DMS114 treated with DMSO at 0.1 percent for 48 hours (cell line): ENCODE measurements around the gene PARL.

Source experiments
- DNase-seq: peaks from one replicate; lab custom pipeline; 2025; ENCODE audit not compliant: unreplicated experiment; lab: John Stamatoyannopoulos, UW

PARL gene

DNA sequence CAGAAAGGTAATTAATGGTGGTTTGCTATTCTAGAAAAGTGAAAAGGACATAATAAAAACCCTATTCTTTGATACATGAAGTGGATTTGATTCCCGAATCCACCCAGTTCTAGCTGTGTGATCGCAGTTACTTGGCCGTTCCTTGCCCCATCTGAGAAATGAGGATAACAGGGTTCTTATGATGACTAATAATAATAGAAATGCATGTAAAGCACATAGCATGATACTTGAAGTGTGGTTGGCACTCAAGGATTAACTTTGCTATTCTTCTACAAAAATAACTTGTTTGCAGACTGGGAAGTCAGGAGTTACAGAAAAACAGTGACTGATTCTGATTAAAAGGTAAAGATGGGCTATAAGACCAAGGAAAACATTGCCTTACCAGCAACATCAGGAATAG is 26.8 kb downstream of the PARL start:
- no peak for DNase-seq

DNA sequence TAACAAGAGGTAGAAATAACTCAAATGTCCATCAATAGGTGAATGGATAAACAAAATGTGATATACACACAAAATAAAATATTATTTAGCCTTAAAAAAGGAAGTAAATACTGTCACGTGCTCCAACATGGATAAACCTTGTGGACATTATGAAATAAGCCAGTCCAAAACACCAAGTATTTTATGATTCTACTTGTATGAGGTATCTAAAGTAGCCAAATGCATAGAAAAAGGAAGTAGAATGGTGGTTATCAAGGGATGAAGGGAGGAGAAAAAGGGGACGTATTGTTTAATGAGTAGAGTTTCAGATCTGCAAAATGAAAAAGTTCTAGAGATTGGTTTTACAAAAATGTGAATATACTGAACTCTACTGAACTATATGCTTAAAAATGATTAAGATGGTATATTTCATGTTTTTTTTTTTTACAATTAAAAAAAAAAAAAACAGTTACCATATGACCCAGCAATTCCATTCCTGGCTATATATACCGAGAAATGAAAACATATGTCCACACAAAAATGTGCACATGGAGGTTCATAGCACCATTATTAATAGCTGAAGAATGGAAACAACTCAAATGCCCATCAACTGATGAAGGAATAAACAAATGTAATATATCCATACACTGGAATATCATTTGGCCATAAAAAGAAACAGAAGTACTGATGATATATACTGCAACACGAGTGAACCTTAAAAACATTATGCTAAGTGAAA is 30.2 kb downstream of the PARL start:
- DNase-seq: no peak

DNA sequence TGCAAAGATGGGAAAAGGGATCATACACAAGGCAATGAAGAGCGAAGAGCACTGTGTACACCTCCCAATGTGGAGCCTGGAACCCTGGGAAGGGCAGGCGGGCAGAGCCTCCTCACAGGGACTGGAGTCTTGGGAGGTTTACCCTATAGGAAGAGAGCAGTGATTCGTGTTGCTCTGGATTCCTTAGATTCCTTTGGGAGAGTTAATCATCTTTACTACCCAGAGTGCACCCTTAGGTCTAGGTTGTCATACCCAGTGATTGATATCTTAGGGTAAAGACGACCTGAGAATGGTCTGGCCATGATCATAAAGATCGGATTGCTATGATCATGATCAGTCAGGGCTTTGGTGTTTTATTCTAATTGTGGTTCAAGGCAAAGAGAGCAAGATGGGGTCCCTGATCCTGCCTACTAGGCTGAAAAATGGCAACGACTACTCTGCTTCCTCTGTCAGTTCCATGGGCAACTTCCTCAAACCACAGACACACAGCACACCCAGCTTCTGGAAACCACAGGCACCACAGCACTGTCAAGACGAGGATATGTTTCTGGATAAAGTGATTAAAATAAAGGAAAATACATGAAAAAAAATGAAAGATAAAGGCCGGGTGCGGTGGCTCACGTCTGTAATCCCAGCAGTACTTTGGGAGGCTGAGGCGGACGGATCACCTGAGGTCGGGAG is 38.9 kb downstream of the PARL start:
- no peak for DNase-seq

DNA sequence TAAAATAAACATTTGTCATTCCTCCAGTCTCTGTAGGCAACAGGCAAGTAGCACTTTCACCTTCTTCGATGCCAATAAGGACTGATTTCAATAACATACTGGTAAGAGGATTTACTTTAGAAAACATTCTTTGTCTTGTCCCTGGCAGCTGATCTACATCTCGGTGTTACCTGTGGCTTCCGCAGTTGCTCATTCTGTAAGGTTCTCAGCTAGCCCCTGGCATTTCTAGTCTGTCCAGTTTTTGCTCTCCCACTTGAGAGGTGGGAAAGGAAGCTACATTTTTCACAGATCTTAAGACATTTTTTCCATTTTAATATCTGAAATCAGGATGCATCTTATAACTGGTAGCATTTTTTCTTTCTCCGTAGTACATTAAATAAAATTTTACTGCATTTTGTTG is 39.6 kb downstream of the PARL start:
- DNase-seq: no peak

DNA sequence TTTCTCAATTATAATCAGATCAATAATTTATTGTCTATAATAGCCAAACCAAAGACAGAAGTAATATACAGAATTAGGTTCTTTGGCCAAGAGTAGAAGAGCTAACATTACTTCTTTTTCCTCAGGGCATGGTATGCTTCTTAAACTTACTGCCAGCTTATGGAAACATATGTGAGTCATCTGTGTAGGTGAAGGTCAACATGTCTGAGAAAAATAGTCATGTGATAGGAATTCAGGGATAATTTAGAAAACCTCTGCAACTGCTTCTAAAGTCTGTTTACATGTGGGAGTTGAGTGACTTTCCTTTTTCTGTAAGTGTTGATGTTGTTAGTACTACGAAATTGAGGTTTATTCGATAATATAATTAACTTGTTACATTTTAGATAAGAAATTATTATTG is 40.1 kb downstream of the PARL start:
- DNase-seq: no peak

DNA sequence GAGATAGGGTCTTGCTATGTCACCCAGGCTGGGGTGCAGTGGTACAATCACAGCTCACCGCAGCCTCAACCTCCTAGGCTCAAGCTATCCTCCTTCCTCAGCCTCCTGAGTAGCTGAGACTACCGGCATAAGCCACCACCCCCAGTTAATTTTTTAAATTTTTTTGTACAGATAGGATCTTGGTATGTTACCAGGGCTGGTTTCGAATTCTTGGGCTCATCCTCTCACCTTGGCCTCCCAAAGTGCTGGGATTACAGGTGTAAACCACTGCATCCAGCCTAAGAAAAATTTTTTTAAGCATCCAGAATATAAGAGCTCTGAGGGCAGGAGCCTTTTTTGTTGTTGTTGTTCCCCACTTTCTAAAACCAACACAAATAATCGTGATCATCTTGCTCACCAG is 44.9 kb downstream of the PARL start:
- DNase-seq: no peak

DNA sequence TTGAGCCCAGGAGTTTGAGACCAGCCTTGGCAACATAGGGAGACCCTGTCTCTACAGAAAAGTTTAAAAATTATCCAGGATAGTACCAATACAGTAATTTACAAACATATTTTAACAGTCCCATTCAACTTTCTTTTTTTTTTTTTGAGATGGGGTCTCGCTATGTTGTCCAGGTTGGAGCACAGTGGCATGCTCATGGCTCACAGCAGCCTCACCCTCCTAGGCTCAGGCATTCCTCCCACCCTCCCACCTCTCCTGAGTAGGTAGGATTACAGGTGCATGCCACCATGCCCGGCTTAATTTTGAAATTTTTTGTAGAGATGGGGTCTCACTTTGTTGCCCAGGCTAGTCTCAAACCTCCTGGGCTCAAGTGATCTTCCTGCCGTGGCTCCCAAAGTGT is 46.8 kb downstream of the PARL start:
- no peak for DNase-seq

DNA sequence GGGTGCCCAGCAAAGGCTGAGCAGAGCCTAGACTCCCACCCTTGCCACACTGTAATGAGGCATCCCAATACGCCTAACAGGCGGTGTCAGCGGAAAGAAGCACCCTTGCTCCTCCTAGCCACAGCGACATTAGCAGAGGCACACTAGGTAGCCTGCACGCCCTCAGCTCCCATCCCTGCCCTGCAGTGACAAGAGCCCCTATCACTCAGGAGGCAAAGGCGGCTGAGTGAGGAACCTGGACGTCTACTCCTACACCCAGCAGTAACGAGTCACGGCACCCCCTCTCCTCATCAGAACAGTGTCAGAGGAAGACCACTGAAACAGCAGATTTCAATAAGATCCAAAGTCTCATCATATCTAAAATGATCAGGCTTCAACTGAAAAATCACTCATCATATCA is 47.3 kb downstream of the PARL start:
- DNase-seq: no peak

DNA sequence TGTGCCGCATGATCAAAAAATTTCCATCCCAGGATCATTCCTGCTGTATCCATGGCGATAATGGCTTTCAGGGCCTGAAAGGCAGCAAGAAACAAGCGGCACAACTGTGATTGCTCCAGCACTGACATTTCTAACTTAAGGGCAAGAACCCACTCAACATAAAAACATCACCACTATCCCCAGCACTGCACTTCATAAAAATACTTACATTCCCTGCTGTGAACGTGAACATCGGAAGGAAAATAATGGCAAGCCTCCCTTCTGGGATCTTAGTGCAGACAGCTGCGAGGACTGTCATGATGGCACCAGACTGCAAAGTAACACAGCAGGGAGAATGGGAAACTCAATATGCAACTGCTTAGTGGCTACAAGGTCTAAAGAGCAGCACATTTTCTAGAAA is 51.2 kb downstream of the PARL start:
- DNase-seq: no peak

DNA sequence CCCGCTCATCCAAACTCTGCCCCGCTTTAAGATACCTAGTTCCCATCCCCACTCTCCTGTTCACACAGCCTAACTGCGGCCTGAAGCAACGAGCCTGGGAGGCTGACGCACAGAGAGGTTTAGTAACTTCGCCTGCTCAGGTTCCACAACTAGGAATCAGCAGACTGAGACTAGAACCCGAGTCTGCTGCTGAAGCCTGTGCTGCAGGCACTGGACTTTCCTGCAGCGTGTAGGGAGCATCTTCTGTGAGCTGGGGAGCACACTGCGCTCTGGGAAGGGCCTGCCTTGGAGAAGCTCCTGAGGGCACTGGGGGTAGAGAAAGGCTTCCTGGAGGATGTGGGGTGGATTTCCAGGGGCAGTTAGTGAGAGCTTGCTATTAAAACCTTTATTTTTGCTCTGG is 54.5 kb downstream of the PARL start:
- DNase-seq: no peak

DNA sequence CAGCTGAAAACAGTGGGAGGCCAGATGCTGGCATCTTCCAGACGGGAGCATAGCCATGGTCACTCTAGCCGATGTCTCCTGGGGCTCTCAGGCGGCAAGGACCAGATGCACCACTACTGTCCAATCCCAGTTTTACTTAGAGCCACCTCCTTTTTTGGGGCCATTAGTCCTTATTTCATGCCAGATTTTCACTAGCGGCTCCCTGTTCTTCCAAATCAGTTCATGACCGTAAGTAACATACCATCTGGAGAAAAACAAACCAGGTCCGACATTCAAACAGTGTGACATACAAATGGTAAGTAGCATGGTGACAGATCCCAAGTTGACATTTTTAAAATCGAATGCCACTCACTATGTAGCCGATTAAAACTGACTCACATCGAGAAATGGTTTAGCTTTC is 55.2 kb downstream of the PARL start:
- no peak for DNase-seq

DNA sequence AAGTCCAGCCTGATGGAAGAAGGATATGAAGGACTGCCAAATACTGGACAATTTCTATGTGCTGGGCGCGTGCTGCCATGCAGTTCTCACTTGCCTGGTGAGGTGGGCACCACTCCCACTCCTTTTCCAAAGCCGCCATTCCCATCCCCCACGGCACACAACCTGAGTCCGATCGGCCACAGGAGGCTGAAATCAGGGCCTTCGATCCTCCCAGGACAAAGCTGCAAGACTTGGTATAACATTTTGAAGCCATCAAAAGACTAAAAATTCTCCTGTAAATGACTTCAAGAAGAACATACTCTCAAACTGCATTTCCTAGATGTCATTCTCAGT is 56.2 kb downstream of the PARL start:
- DNase-seq: no peak

DNA sequence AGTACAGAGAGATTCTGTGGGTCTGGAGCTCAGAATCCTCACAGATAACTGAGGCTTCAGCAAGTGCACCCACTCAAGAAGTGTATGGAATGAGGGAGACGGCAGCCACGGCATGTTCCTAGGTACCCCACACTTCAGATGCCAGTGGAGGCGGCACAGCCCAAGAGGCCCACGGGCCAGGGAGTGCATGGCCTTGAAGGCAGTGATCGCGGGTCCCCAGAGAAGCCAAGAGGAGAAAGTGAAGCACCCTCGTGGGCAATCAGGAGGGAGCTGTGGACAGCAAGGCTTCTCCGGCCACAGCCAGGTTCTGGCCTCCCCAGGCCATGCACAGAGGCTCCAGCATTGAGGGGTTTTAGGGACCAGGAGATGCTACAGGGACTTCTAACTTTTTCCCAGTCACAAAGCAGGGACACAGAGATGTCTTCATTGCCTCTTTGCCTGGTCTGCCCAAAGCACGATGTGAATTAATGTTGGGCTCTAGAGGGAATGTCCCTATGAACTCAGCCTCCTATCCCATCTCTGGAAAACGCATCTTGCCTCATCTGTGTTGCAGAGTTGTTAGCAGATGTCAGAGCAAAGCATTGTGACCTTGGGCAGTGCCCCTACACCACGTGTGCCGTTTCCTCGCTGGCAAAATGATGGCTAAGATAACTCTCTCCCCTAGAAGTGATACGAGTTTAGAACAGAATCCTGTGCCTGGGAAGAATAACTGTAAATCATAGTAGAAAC is 56.7 kb downstream of the PARL start:
- DNase-seq: no peak

DNA sequence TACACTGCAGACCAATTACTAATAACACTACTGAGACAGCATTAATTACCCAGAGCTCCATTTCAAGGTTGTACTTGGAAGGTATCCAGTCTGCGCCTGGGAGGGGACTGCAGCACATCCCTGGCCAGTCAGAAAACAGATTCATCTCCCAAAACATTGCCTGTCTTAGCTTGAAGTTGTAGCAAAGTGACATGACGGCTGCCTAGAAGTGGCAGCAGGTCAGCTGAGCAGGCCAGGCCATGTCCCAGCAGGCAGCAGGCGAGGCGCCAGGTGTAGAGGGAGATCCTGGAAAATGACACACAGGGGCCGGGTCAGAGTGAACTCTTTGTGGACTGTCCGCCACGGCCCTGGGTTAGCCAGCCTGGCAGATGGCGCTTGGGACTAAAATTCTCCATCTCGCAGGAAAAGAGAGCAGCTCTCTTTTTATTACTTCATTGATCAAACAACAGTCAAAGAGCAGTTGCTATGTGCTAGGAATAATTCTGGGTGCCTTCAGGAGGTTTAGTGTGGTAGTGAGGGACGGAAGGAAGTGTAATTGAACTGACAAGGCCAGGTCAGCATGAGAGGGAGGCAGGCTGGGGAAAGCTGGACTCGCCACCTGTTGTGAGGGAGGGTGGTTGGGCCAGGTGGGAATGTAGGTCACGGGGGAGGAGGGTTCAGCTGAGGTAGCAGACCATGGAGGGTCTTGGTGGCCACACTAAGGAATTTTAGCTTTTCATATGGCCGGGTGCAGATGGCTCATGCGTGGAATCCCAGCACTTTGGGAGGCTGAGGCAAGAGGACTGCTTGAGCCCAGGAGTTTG is 58.0 kb downstream of the PARL start:
- DNase-seq: no peak

DNA sequence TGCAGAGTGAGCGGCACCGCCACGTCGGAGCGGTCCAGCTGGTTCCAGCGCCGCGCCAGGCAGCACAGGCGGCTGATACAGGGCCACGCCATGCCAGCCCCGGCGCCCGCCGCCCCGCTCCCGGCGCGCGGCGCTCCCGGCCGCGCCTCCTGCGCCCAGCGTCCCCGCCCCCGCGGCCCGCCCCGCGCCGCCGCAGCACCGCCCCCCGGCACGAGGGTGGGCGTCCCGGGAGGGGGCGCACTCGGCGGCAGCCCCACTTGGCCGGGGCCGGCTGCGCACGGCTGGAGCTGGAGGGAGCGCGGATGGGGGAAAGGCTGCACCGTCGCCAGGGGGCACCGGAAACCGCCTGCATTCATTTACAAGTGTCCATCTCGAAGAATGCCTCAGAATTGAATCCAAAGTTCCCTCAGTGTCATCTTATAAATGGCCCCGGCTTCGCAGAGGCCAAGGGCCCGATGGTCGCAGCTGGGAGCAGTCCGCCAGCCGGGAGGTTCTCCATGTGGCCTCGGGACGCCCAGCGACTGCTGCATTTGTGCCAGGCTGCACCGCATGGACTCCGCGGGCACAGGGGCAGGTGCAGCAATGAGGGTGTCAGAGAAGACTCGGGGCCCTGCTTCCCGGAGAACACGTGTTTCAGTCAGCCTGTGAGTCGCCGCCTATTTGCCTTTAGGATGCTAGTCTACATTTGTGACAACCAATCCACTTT is 59.1 kb downstream of the PARL start, which contains the start of gene MAP6D1:
Gene MAP6D1 (minus strand): TSS at position 122 of the 706 bp plus-strand sequence. CDS start 30 bp downstream, at position 92.
- DNase-seq: peak; percentile 52

DNA sequence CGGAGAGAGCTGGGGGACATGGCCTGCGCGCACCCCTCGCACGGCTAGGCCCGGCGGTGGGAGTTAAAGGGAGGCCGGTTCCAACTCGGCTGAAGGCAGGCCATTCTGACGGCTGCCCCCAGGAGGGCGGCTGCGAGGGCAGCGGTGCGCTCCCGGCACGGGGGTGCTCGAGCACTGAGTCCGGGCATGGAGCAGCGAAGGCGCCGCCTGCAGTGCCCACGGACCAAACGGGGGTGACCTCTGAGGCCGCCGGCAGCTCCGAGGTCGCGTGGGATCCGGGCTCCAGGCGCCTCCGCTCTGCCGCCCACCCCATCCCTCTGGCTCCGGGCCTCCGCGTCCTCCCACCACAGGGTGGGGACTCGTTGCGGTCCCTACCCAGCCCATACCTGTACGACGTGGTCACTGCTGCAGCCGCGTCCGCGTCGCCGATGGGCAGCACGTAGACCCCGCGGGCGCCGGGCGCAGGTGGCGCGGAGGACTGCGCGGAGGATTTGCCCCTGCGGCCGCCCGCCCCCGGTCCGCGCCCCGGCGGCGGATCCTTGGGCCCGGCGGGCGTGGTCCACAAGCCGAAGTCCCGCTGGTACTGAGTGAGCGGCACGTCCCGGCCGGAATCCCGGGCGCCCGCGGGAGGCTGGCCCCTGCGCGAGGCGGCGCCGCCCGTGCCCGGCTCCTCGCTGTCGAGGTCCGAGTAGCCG is 59.8 kb downstream of the PARL start:
- DNase-seq: no peak

DNA sequence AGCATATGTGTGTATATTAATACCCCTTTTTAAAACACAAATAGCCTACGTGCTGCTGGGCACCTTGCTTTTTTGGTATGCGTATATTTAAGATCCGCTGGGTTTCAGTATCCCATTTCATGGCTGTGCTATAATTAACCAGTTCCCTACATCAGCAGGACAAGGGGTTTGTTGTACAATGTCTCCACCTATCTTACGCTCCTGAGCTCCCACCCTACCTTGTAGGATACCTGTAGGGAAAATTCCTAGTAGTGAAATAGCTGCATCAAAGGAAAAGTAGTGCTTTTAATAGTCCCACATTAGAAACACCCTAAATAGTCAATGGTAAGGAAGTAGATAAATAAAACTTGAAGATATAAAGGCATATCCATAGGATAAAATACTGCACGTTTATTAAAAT is 60.7 kb downstream of the PARL start:
- no peak for DNase-seq

DNA sequence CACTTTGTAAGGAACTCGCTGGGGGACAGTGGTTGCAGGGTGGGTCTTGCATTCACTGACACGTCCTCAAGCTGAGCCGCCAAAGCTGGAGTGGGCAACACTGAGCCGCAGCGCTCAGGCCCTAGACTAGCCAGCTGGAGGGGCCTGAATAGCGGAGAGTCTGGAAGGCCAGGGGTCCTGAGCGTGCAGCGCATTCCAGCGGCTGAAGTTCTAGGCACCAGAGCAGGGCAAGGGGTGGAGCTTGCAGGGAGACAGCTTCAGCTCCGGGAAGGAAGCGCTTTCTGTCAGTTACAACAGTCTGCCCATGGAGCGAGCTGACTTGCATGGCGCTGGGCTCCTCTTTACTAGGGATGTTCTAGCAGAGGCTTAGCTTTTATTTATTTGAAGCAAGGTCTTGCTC is 62.0 kb downstream of the PARL start:
- DNase-seq: no peak

DNA sequence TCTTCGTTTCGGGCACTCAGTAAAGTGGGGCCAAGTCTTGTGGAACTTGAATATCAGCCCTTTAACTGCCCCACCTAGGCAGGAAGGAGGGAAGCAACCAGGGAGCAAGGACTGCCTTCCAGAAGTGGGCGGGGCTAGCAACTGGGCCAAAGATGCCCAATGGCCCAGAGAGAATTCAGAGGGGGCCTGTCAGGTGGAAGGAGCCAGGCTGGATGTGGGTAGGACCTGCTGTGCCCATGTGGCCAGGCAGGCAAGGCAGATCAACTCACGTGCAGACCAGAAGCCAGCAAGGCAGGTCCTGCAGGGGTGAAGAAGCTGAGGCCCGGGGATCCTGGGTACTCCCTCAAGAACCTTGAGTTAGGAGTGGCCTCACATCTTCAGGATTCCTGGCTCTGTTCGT is 64.8 kb downstream of the PARL start:
- DNase-seq: no peak
